ENCODE results near the gene TCF7L1.

- TF ChIP-seq, protein P1, sequence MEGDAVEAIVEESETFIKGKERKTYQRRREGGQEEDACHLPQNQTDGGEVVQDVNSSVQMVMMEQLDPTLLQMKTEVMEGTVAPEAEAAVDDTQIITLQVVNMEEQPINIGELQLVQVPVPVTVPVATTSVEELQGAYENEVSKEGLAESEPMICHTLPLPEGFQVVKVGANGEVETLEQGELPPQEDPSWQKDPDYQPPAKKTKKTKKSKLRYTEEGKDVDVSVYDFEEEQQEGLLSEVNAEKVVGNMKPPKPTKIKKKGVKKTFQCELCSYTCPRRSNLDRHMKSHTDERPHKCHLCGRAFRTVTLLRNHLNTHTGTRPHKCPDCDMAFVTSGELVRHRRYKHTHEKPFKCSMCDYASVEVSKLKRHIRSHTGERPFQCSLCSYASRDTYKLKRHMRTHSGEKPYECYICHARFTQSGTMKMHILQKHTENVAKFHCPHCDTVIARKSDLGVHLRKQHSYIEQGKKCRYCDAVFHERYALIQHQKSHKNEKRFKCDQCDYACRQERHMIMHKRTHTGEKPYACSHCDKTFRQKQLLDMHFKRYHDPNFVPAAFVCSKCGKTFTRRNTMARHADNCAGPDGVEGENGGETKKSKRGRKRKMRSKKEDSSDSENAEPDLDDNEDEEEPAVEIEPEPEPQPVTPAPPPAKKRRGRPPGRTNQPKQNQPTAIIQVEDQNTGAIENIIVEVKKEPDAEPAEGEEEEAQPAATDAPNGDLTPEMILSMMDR (optimal IDR thresholded peaks at IDR 0.05 in 1 of 3, IDR thresholded peaks at IDR 0.05 in 1 of 3, conservative IDR thresholded peaks at IDR 0.05 in 1 of 3; ENCODE audit: extremely low read depth in 1 of 3, insufficient read depth in 2 of 3, low read length in 3 of 3) = no peak
- TF ChIP-seq EZH2 (IDR thresholded peaks at IDR 0.05; ENCODE audit: low read length) = no peak
Observed at GRCh38 chr2:85168942-85169341, 35.8 kb downstream of the TCF7L1 start.

All from keratinocyte (primary cell).